PC-3 (cell line): ENCODE results near the gene CCR6. TPM values are rescaled to one million over a fixed set of nuclear protein-coding genes. Genes with fewer than 3 reads are reported as not detected.

Experiments
- ATAC-seq: fragments of 200-7000 bp; cut with Tn5 transposase; 2 replicates; pipeline ENCODE4 v1.9.1; 2020; ENCODE audit warnings: mild to moderate bottlenecking, moderate library complexity
- BruUV-seq: library from RNA; stranded (reverse); fragments of 400-500 nt; replicated peaks from 2 replicates; lab custom pipeline; 2021; lab: Mats Ljungman, UMichigan
- CTCF ChIA-PET: fragments of 300-600 bp; sonication (Branson Sonifier 250); formaldehyde crosslinking; loops from one replicate; lab custom pipeline; 2022; ENCODE audit warnings: antibody characterized with exemption; lab: Charles Lee
- POLR2A ChIA-PET: fragments of 300-600 bp; sonication (Branson Sonifier 250); formaldehyde crosslinking; loops from one replicate; lab custom pipeline; 2022; ENCODE audit warnings: antibody characterized with exemption; ENCODE audit not compliant: unreplicated experiment; lab: Charles Lee
- DNase-seq: peaks from one replicate; pipeline ENCODE4 v3.0.0-alpha.2; 2015
- H2AFZ ChIP-seq: fragments of 300-600 bp; sonication (generic); 2 replicates; pipeline ENCODE4 v1.6.0; 2016; ENCODE audit warnings: antibody characterized with exemption, low read length
- H3F3A ChIP-seq: fragments of 300-600 bp; sonication (generic); one replicate; pipeline ENCODE4 v1.6.0; 2017; ENCODE audit warnings: antibody characterized with exemption, low read length, control low read depth, mild to moderate bottlenecking; ENCODE audit not compliant: unreplicated experiment
- H3K27ac ChIP-seq: fragments of 300-600 bp; sonication (generic); 2 replicates; pipeline ENCODE4 v1.5.1; 2016; ENCODE audit warnings: mild to moderate bottlenecking, low read length
- H3K27me3 ChIP-seq: fragments of 300-600 bp; sonication (generic); 2 replicates; pipeline ENCODE4 v1.6.1; 2016; ENCODE audit warnings: low read length, mixed read lengths
- H3K36me3 ChIP-seq: fragments of 300-600 bp; sonication (generic); 2 replicates; pipeline ENCODE4 v1.6.1; 2016; ENCODE audit warnings: low read depth, mixed run types, low read length, mixed read lengths
- H3K4me1 ChIP-seq: fragments of 300-600 bp; sonication (generic); 2 replicates; pipeline ENCODE4 v1.5.1; 2016; ENCODE audit warnings: low read length; ENCODE audit not compliant: insufficient read depth
- H3K4me2 ChIP-seq: fragments of 300-600 bp; sonication (generic); 2 replicates; pipeline ENCODE4 v1.6.0; 2016; ENCODE audit warnings: low read length
- H3K4me3 ChIP-seq: fragments of 300-600 bp; sonication (generic); 2 replicates; pipeline ENCODE4 v1.5.1; 2016; ENCODE audit warnings: mild to moderate bottlenecking, low read length, mixed read lengths
- H3K79me2 ChIP-seq: fragments of 300-600 bp; sonication (generic); 2 replicates; pipeline ENCODE4 v1.6.1; 2017; ENCODE audit warnings: low read length, mixed read lengths
- H3K9ac ChIP-seq: fragments of 300-600 bp; sonication (generic); 2 replicates; pipeline ENCODE4 v1.6.0; 2016; ENCODE audit warnings: mild to moderate bottlenecking, low read length
- H3K9me2 ChIP-seq: fragments of 300-600 bp; sonication (generic); replicated peaks from 2 replicates; pipeline ENCODE4 v1.6.1; 2016; ENCODE audit warnings: mixed run types, low read length, mixed read lengths
- H3K9me3 ChIP-seq: fragments of 300-600 bp; sonication (generic); 2 replicates; pipeline ENCODE4 v1.6.1; 2016; ENCODE audit warnings: low read length, mixed read lengths
- H4K20me1 ChIP-seq: fragments of 300-600 bp; sonication (generic); 2 replicates; pipeline ENCODE4 v1.6.1; 2016; ENCODE audit warnings: low read length, mixed read lengths
- EZH2 ChIP-seq: fragments of 300-600 bp; sonication (generic); IDR thresholded peaks from one replicate; pipeline ENCODE4 v1.6.1; 2017; ENCODE audit warnings: antibody characterized with exemption, mild to moderate bottlenecking, low read length; ENCODE audit not compliant: unreplicated experiment
- EZH2phosphoT487 ChIP-seq: fragments of 300-600 bp; sonication (generic); IDR thresholded peaks from 2 replicates; pipeline ENCODE4 v1.6.1; 2018; ENCODE audit warnings: mild to moderate bottlenecking, antibody characterized with exemption, low read length, borderline replicate concordance
- intact Hi-C: fragments of 100-400 bp; cut with micrococcal nuclease; formaldehyde crosslinking; loops from 2 replicates; pipeline ENCODE4 v1.9.0; 2023
- total RNA-seq: library from RNA; depleted of rRNA; stranded (reverse); fragments of >200 nt; gene quantifications from 2 replicates; pipeline ENCODE4 v1.2.3, GENCODE V29; 2014
- TF ChIP-seq, protein P1 (sequence below): fragments of 300-600 bp; sonication (generic); conservative IDR thresholded peaks from 2 replicates; pipeline ENCODE4 v1.5.1; 2017; ENCODE audit warnings: antibody characterized with exemption, low read depth, mild to moderate bottlenecking, low read length

The CCR6 gene
- total RNA-seq, 1 experiment from 2014 or later = not detected

GRCh38 chr6:167119670-167120582, 3.0 kb upstream of the CCR6 start:
- H3K4me1 ChIP-seq = no peaks in the 10 kb centered on the region
- CTCF ChIA-PET = no interaction called here
- no peak for TF ChIP-seq EZH2
- TF ChIP-seq, protein P1, sequence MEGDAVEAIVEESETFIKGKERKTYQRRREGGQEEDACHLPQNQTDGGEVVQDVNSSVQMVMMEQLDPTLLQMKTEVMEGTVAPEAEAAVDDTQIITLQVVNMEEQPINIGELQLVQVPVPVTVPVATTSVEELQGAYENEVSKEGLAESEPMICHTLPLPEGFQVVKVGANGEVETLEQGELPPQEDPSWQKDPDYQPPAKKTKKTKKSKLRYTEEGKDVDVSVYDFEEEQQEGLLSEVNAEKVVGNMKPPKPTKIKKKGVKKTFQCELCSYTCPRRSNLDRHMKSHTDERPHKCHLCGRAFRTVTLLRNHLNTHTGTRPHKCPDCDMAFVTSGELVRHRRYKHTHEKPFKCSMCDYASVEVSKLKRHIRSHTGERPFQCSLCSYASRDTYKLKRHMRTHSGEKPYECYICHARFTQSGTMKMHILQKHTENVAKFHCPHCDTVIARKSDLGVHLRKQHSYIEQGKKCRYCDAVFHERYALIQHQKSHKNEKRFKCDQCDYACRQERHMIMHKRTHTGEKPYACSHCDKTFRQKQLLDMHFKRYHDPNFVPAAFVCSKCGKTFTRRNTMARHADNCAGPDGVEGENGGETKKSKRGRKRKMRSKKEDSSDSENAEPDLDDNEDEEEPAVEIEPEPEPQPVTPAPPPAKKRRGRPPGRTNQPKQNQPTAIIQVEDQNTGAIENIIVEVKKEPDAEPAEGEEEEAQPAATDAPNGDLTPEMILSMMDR = 0 out of 2 replicates have a peak, but pooled peaks have one; percentile 35
- H3F3A ChIP-seq = no peaks in the 10 kb centered on the region
- H3K4me2 ChIP-seq = no peak overlapping the region
- no peak overlapping the region for H3K4me3 ChIP-seq
- H3K79me2 ChIP-seq = no peaks in the 10 kb centered on the region
- no peaks in the 10 kb centered on the region for H3K36me3 ChIP-seq
- DNase-seq (no peak), ATAC-seq (no peak)
- intact Hi-C loops = no loop called here
- POLR2A ChIA-PET = no interaction called here
- no peak overlapping the region for H2AFZ ChIP-seq
- no peak overlapping the region for H3K27ac ChIP-seq
- BruUV-seq = no TSS peak
- peaks cover 32% of the 10 kb centered on the region for H3K27me3 ChIP-seq
- H3K9me2 ChIP-seq = no peaks in the 10 kb centered on the region
- no peaks in the 10 kb centered on the region for H4K20me1 ChIP-seq
- no peak overlapping the region for H3K9ac ChIP-seq
- H3K9me3 ChIP-seq = no peaks in the 10 kb centered on the region

GRCh38 chr6:167120583-167120903, 2.4 kb upstream of the CCR6 start:
- H3K27me3 ChIP-seq = peaks cover 32% of the 10 kb centered on the region
- H3K9me3 ChIP-seq = no peaks in the 10 kb centered on the region
- H3K4me3 ChIP-seq = no peak overlapping the region
- no peak overlapping the region for H3K4me2 ChIP-seq
- POLR2A ChIA-PET = no interaction called here
- CTCF ChIA-PET = no interaction called here
- H3K4me1 ChIP-seq = no peaks in the 10 kb centered on the region
- intact Hi-C loops = no loop called here
- H4K20me1 ChIP-seq = no peaks in the 10 kb centered on the region
- H3K9me2 ChIP-seq = no peaks in the 10 kb centered on the region
- BruUV-seq = no TSS peak
- no peak overlapping the region for H3K9ac ChIP-seq
- H3K79me2 ChIP-seq = no peaks in the 10 kb centered on the region
- no peak overlapping the region for H3K27ac ChIP-seq
- TF ChIP-seq, protein P1 = no peak
- TF ChIP-seq EZH2 = no peak
- no peak for TF ChIP-seq EZH2phosphoT487
- no peak overlapping the region for H2AFZ ChIP-seq
- H3K36me3 ChIP-seq = no peaks in the 10 kb centered on the region
- ATAC-seq = no peak
- DNase-seq = no peak
- H3F3A ChIP-seq = no peaks in the 10 kb centered on the region

GRCh38 chr6:167121335-167121841, 1.5 kb upstream of the CCR6 start:
- H3K27me3 ChIP-seq = peaks cover 25% of the 10 kb centered on the region

More at GRCh38 chr6:167121335-167121841, 1.5 kb upstream of the CCR6 start:
- H3K4me3 ChIP-seq = no peak overlapping the region
- H3K79me2 ChIP-seq = no peaks in the 10 kb centered on the region
- H3K9ac ChIP-seq = no peak overlapping the region
- no peaks in the 10 kb centered on the region for H3K4me1 ChIP-seq
- no peak overlapping the region for H3K4me2 ChIP-seq
- DNase-seq (no peak), ATAC-seq (no peak)
- H2AFZ ChIP-seq = no peak overlapping the region
- TF ChIP-seq, protein P1 = no peak
- no peak for TF ChIP-seq EZH2
- no peak for TF ChIP-seq EZH2phosphoT487
- ChIA-PET POLR2A (no interaction called here), CTCF (no interaction called here)
- H3F3A ChIP-seq = no peaks in the 10 kb centered on the region
- H3K9me3 ChIP-seq = no peaks in the 10 kb centered on the region
- no TSS peak for BruUV-seq
- no peaks in the 10 kb centered on the region for H3K36me3 ChIP-seq
- no peaks in the 10 kb centered on the region for H4K20me1 ChIP-seq
- H3K9me2 ChIP-seq = no peaks in the 10 kb centered on the region
- intact Hi-C loops = no loop called here
- H3K27ac ChIP-seq = no peak overlapping the region
